HPDE6-E6E7 (cell line): ENCODE measurements around the gene CAMK2G.
"Not testable (repeated sequence)": the region's sequence is repeated elsewhere in the genome, so short reads cannot be mapped to it uniquely, and the experiment has no call there.

ENCODE experiments used
- DNase-seq: peaks from one replicate; pipeline ENCODE4 v3.0.0; 2011; ENCODE audit warnings: missing footprints; ENCODE audit errors: extremely low spot score

CAMK2G gene

DNA sequence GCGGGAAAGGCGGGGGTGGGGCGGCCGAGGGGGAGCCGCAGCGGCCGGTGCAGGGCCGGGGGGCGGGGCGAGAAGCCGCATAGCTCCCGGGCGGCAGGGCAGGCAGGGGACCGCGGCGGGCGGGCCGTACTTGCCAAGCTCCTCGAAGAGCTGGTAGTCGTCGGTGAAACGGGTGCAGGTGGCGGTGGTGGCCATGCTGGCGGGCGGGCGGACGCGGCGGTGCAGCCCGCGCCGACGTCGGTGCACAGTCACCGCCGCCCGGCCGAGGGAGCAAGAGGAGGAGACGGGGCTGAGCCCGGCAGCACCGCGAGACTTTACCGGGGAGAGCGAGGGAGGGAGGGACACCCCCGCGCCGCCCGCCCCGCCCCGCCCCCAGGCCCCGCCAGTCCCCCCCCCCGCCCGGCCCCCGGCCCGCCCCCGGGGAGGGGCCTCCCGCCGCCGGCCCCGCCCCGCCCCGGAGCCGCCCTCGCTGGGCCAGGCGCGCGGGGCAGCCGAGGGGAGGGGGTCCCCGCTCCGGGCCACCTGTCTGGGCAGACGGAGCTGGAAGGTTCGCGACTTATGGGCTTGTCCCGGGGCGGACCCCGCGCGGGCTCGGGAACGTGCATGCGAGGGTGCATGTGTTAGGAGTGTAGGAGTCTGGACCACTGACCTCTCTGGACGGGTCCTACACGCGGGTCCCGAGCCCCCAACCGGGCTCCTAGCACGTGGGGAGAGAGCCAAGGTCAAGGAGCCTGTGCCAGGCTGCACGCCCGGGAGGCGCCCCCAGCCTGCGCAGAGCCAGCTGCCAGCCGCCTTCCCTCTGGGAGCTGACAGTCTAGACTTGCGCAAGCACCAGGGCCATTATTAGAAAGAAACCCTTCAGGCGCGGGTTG, at the start of gene CAMK2G:
Gene CAMK2G (minus strand): TSS at position 289 of the 872 bp plus-strand sequence. CDS start 94 bp downstream, at position 195.
- DNase-seq = peak; percentile 90

DNA sequence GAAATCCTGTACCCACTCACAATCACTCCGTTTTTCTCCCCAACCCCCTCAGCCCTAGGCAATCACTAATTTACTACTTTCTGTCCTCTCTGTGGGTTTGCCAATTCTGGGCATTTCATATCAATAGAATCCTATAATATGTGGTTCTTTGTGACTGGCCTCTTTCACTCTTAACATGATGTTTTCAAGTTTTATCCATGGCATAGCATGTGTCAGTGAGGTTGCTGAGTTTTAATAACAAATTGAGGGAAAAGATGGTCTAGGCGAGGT, 48.4 kb upstream of the CAMK2G start:
- DNase-seq = no peak

DNA sequence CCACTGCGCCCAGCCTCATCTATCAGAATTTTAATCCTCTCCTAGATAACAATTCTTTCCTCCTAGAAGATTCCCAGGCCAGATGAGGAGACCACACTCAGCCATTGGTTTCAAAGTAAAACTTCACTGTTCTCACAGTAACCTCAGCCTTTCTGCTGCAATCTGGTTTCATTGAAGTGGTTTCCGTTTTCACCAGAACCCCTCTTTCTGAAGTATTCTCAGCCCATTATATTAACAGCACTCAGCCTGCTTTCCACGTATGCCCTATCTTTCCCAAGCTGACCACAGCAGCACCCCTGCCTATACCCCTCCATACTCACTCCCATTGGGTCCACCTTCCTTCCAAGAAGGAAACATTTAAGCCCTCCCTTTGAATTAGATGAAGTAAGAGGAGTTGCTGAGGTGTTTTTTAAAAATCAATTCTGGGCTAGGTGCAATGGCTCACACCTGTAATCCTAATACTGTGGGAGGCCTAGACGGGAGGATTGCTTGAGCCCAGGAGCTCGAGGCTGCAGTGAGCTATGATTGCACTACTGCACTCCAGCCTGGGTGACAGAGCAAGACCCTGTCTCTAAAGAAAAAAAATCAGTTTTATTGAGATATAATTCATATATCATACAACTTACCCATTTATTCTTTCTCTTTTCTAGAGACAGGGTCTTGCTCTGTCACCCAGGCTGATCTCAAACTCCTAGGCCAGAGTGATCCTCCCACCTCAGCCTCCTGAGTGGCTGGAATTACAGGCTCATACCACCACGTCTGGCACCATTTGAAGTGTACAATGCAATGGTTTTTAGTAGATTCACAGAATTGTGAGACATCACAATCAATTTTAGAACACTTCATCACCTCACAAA, 47.9 kb upstream of the CAMK2G start:
- DNase-seq = no peak

DNA sequence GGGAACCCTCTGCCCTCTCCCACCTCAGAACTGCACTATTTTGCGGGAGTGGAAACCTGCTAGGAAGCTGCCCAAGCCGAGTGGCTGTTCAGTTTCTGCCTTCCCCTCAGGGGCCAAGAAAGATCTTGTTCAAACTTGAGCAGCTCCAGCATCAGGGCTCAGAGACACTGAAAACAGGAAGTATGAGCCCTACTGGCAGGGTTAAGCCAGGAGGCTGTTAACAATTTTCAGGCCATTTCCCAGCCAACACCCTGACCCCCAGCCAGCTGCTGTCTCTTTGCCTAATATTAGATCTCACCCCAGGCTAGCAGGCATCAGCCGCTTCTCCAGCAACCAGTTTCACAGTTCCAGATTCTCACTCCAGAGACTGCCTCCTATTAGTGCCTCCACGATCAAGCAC, 45.7 kb upstream of the CAMK2G start:
- DNase-seq = peak; percentile 76

DNA sequence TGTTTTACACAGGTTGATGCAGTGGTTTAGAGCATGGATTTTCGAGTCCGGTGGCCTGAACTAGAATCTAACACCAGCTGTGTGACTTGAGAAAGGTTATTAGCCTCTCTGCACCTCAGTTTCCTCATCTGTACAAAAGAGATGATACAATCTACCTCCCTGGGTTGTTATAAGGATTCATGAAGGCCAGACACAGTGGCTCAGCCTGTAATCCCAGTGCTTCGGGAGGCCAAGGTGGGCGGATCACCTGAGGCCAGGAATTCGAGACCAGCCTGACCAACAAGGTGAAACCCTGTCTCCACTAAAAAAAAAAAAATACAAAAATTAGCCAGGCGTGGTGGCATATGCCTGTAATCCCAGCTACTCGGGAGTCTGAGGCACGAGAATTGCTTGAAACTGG, 45.1 kb upstream of the CAMK2G start:
- DNase-seq = not testable (repeated sequence)

DNA sequence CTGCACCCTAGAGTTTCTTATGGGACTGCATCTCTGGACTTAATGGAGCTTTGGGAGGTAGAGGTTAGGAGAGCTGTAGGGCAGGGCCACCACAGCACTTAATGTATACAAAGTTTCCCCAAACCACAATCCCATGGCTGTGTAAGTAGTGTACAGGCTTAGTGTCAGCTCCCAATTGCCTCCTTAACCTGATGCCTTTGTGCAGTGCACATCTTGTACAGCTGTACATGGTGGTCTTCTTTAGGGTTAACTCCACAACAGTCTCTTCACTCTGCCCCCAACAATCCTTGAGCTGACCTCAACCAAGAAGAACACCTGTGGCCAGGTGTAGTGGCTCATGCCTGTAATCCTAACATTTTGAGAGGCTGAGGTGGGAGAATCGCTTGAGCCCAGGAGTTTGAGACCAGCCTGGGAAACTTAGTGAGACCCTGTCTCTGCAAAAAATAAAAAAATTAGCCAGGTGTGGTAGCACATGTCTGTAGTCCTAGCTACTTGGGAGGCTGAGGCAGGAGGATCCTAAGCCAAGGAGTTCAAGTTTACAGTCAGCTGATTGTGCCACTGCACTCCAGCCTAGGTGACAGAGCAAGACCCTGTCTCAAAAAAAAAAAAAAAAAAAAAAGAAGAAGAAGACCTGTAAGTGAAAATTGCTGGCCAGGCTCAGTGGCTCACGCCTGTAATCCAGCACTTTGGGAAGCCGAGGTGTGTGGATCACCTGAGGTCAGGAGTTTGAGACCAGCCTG, 43.4 kb upstream of the CAMK2G start:
- no peak for DNase-seq

DNA sequence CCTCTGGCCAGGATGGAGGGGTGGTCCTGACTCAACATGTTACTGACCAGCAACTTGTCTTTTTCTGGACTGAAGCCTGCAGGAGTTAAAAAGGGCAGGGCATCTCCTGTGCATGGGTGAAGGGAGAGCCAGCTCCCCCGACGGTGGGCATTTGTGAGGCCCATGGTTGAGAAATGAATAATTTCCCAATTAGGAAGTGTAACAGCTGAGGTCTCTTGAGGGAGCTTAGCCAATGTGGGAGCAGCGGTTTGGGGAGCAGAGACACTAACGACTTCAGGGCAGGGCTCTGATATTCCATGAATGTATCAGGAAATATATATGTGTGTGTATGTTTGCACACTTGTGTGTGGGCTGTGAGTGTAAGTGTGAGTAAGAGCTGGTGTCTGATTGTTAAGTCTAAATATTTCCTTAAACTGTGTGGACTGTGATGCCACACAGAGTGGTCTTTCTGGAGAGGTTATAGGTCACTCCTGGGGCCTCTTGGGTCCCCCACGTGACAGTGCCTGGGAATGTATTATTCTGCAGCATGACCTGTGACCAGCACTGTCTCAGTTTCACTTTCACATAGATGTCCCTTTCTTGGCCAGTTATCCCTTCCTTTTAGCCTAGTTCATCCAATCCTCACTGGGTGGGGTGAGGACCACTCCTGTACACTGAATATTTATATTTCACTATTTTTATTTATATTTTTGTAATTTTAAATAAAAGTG, 42.6 kb upstream of the CAMK2G start:
- DNase-seq = no peak

DNA sequence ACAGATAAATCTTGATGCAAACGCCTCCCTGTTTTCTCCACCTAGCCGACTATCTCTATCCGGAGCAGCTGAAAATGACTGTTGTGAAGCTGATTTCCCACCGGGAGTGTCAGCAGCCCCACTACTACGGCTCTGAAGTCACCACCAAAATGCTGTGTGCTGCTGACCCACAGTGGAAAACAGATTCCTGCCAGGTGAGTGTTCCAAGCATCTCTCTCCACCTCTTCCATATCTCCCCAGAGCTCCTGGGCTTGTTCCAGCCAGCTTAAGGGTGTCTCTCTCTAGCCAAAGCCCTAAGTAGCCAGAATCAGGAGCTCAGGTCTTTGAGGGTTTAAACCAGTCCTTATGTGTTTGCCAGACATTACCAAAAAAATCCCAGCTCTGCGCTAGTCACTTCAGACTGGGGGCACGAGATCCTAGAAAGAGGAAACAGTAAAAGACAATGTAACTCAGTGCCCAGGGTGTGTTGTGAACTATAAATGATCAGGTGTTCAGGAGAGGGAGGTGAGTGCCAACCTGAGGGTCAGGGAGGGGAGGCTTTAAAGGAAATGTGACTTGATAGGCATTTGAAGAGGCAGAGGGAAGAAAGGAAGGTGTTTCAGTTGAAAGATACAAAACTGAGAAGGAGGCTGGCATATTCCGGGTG, 41.0 kb upstream of the CAMK2G start:
- no peak for DNase-seq

DNA sequence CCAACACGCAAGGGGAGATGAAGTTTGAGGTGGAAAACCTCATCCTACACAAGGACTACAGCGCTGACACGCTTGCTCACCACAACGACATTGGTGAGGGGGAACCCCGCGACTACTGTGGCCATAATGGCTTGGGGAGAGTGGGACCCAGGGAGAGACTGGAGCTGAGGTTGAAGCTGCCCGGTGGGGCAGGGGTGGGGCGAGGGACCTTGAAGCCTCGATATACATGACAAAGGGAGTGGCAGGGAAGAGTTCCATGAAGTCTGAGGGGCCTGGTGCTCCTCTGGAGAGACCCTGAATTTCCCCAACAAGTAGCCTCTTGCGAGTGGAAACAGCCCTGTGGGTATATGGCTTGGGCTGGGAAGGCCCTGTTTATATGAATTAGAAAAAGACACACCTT, 39.7 kb upstream of the CAMK2G start:
- DNase-seq = no peak

DNA sequence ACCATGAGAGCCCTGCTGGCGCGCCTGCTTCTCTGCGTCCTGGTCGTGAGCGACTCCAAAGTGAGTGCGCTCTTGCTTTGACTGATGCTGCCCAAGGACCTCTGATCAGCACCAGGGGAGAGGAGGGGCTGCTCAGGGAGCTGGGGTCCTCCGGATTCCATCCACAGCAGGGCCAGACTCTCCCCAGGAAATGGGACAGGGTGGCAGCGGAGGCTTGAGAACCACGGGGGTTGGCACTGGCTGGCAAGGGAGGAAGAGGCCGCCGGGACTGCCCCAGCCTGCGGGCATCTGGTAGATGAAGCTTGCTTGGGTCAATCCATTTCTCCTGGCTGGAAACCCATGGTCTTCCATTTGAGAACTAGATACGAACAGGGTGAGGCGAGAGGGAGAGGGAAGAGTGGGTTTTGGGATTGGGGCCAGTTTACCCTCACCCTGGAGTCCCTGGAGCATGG, 37.2 kb upstream of the CAMK2G start:
- DNase-seq = no peak

DNA sequence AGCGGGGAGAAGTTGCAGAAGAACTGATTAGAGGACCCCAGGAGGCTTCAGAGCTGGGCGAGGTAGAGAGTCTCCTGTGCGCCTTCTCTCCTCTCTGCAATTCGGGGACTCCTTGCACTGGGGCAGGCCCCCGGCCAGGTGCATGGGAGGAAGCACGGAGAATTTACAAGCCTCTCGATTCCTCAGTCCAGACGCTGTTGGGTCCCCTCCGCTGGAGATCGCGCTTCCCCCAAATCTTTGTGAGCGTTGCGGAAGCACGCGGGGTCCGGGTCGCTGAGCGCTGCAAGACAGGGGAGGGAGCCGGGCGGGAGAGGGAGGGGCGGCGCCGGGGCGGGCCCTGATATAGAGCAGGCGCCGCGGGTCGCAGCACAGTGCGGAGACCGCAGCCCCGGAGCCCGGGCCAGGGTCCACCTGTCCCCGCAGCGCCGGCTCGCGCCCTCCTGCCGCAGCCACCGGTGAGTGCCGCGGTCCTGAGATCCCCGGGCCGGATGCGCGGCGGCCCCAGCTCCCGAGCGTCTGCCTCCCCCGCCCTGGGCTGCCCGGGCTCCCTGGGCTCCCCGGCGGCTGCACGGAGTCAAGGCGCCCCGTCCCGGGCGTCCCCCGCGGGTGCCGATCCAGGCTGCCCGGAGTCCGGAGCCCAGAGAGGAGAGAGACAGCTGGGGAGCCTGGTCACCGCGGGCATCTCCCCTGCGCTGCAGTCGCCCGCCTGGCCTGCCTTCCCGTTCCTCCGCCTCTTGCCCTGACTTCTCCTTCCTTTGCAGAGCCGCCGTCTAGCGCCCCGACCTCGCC, 36.6 kb upstream of the CAMK2G start, which contains the start of gene PLAU:
Gene PLAU (plus strand): TSS at position 369 of the 789 bp plus-strand sequence. CDS start 424 bp downstream, outside the sequence.
- no peak for DNase-seq

DNA sequence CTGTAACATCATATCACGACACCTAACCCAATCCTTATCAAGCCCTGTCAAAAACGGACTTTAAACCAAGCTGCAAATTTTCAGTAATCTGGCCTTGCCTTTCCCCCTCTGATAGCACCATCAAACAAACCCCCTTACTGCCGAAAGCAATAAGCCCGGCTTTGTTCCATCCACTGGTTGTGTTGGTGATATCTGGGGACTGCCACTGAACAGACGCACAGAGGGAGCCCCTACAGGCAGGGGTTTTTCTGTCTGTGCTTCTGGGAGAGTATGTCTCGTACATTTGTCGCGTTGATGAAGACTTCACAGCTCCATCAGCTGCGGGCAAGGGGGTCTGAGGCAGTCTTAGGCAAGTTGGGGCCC, 36.0 kb upstream of the CAMK2G start:
- no peak for DNase-seq

DNA sequence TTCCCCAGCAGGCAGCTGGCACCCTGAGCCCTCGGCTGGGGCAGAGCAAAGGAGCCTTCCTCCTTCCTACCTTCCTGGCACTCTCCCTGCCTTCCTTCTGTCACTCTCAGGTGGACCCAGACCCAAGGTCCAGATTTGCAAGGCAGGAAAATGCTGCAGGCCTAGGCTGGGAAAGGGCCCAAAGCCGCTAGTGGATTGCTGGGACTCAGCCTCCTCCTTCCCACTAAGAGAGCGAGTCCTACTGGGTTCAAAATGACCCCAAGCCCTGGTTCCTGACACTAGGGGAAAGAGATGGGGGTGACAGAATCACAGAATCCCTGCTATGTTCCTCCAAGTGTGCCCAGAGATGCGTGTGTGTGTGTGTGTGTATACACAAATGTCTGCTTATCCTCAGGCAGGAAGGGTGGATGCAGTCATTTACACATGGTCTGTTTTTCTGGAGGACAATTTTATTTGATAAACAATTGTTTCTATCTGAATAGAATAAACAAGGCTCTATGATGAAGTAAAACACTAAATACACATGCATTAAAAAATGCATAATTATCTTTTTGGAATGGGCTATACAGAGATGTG, 35.3 kb upstream of the CAMK2G start:
- no peak for DNase-seq

DNA sequence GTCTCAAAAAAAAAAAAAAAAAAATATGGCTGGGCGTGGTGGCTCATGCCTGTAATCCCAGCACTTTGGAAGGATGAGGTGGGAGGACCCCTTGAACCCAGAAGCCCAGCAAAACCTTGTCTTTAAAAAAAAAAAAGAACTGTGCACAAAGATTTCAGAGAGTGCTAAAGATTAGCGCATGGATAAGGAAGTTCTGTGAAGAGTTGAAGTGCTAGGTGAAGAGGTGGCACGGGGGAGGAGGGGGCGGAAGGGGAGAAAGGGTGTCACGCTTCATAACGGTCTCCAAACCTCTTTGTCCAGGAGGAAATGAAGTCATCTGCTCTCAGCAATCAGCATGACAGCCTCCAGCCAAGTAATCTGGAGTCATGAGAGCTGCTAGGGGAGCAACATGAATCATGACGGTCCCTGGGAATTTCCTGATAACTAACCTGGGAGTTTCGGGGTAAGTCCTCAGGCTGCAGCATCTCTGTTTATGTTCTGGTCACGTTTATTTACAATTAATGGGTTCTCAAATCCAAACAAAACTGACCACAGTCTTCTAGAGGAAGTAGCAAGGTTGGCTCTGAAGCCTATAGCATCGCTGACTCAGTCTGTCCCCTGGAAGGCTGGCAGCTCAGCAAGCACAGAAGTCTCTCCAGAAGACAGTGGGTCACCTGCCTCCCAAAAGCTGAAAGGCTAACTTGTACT, 34.6 kb upstream of the CAMK2G start:
- peak; percentile 90 for DNase-seq

DNA sequence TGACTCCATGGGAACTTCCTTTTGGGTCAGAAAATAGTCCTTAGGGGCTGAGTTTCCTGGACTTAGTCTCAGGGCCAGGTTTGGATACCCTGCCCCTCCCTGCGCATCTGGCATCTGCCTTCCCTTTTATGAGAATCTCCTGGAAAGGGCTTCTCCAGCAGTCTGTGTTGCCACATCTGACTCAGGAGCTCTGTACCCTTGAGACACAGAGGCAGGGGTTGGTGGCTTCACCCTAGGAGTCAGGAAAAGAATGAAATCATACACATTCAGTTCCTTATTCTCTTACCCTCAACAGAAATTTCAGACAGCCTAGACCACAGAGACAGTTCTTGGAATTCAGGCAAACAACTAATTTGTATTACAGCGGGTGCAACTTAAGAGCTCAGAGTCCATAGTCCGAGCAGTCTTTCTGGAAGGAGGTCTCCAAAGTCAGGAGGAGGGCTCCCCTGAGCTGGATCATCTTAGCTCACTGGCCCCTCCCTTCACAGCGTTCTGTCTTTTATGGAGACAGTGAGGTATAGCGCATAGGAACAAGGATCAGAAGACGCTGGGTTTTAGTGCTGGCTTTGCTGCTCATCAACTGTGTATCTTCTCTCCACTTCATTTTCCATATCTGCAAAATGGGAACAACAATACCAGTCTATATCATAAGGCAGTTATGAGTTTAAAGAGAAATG, 33.6 kb upstream of the CAMK2G start:
- DNase-seq = no peak

DNA sequence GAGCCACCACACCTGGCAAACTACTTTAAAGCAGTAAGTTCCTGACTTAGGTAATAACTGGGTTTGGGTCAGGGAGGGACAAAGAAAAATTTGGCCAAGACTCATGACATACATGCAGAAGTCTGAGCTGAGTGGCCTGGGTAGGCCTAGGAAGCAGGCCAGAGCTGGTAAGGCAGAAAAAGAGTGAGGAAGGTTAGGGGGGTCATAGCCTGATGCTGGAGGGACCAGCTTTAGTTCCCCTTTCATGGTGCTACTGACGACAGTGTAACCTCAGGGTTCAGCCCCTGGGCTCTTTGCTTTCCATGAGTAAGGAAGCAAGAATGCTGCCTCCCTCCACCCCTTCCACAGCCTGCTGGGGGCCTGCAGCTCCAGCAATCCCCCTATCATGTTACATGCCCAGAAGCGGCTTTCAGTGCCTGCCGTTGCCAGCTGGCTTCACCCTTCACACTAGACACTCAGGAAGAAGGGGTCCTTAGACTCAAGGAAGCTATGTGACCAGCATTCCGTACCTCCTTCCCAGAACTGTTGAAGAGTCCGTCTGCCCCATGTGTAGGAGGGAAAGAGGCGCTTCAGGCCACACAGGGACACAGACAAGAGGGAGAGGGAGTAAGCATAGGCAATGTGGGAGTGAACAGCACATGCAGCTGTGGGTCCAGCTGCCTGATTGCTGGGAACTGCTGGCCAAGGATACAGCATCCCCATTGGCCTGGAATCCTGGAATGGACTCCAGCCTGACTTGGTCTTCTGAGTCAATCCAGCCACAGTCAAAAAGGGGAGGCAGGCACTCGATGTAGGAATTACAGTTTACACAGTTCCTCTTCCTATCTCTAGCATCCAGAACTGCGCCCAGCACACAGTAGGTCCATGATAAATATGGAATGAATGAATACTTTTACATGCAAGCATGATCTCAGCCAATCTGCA, 32.4 kb upstream of the CAMK2G start:
- DNase-seq = no peak

DNA sequence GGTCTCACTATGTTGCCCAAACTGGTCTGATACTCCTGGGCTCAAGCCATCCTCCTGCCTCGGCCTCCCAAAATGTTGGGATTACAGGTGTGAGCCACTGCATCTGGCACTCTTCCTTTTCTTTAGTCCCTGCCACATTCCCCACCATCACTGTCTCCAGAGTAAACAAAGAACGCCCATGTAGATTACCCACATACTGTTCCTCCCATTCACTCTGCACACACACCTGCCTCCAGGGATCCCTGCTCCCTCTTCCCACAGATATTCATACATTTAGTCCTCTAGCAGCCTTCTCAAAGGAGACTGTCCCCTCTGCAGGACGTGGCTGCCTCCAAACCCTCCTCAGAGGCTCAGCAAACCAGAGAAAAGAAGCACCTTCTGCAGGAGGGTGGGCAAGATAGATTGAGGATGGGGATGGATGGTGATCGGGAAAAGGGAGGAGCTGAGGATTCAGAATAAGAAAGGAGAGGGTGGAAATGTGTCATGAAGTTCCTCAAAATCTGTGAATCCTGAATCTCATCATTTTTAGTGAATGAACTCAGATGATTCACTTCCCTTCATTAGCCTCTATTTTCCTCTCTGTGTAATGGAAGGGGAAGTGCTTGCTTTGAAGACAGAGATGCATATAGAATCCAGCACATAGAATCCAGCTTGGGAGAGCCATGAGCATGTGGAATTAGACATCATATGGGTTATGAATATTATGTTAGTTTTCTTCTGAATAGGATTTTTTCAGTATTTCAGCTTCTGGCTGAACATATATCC, 31.1 kb upstream of the CAMK2G start:
- DNase-seq = no peak
